ENCODE results near the gene BZW1. TPM values are rescaled to one million over a fixed set of nuclear protein-coding genes. Genes with fewer than 3 reads are reported as not detected.

BZW1 gene
- total and polyA plus RNA-seq, 7 donors: 52.5 to 223 (median 120) TPM

- no peaks in the 10 kb centered on the region for H3K4me1 ChIP-seq
Measured at GRCh38 chr2:200845194-200845593, 33.5 kb downstream of the BZW1 start.

GRCh38 chr2:200845669-200846325 is 34.1 kb downstream of the BZW1 start:
- ATAC-seq: no peak
- TF ChIP-seq, protein P1, sequence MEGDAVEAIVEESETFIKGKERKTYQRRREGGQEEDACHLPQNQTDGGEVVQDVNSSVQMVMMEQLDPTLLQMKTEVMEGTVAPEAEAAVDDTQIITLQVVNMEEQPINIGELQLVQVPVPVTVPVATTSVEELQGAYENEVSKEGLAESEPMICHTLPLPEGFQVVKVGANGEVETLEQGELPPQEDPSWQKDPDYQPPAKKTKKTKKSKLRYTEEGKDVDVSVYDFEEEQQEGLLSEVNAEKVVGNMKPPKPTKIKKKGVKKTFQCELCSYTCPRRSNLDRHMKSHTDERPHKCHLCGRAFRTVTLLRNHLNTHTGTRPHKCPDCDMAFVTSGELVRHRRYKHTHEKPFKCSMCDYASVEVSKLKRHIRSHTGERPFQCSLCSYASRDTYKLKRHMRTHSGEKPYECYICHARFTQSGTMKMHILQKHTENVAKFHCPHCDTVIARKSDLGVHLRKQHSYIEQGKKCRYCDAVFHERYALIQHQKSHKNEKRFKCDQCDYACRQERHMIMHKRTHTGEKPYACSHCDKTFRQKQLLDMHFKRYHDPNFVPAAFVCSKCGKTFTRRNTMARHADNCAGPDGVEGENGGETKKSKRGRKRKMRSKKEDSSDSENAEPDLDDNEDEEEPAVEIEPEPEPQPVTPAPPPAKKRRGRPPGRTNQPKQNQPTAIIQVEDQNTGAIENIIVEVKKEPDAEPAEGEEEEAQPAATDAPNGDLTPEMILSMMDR (IDR thresholded peaks at IDR 0.05): no peak
- H3K36me3 ChIP-seq (ENCODE audit: insufficient read depth in 1 of 2, low read depth in 1 of 2): peaks cover 0 to 4% of the 10 kb centered on the region in 2 donors

More at GRCh38 chr2:200845194-200845593, 33.5 kb downstream of the BZW1 start:
- Histone ChIP-seq H3K9me3 (no peaks in the 10 kb centered on the region), H3K27ac (no peak overlapping the region), H3K27me3 (ENCODE audit: insufficient read depth in 3 of 3, low read length in 2 of 3) (no peaks in the 10 kb centered on the region), H3K4me3 (no peak overlapping the region), H3K36me3 (ENCODE audit: insufficient read depth in 1 of 2, low read depth in 1 of 2) (no peaks in the 10 kb centered on the region)
- peak in 1 of 4 donors; percentile 13 for ATAC-seq
- intact Hi-C loops (cut with DNase I): no loop called here
- TF ChIP-seq, protein P1 (IDR thresholded peaks at IDR 0.05): no peak
- no peak for DNase-seq
- WGBS, 3 donors: 82 to 89% (median 82%) methylated on average over 5 of the region's 5 CpGs

DNA sequence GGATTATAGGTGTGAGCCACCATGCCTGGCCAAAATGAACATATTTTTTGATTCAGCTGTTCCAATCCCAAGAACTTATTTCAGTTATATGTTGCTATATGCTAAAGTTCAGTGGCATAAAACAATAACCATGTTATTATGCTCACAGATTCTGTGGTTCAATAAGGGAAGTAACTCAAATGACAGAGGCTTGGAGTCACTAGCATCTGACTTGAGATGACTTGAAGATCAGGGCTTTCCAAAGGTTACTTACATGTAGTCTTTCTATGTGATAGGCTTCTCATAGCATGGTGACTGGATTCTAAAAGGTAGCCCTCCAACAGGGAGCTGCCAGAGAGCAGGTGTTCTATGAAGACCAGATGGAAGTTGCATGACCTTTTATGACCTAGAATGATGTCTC is 35.6 kb downstream of the BZW1 start:
- H3K9me3 ChIP-seq: no peaks in the 10 kb centered on the region
- no peak for DNase-seq
- H3K4me1 ChIP-seq: no peaks in the 10 kb centered on the region
- ATAC-seq: no peak
- peaks cover 0 to 18% of the 10 kb centered on the region in 2 donors for H3K36me3 ChIP-seq (ENCODE audit: insufficient read depth in 1 of 2, low read depth in 1 of 2)
- TF ChIP-seq, protein P1 (IDR thresholded peaks at IDR 0.05): no peak
- H3K4me3 ChIP-seq: no peak overlapping the region
- no peaks in the 10 kb centered on the region for H3K27me3 ChIP-seq (ENCODE audit: insufficient read depth in 3 of 3, low read length in 2 of 3)
- H3K27ac ChIP-seq: no peak overlapping the region
- intact Hi-C loops (cut with DNase I): no loop called here

More at GRCh38 chr2:200845669-200846325, 34.1 kb downstream of the BZW1 start:
- WGBS, 3 donors: 86 to 92% (median 90%) methylated on average over 10 of the region's 10 CpGs
- Histone ChIP-seq H3K4me1 (no peaks in the 10 kb centered on the region), H3K27ac (no peak overlapping the region), H3K27me3 (ENCODE audit: insufficient read depth in 3 of 3, low read length in 2 of 3) (no peaks in the 10 kb centered on the region), H3K4me3 (no peak overlapping the region), H3K9me3 (no peaks in the 10 kb centered on the region)
- DNase-seq: no peak
- intact Hi-C loops (cut with DNase I): no loop called here

- TF ChIP-seq, protein P1 (IDR thresholded peaks at IDR 0.05): no peak
- H3K27me3 ChIP-seq (ENCODE audit: insufficient read depth in 3 of 3, low read length in 2 of 3): no peaks in the 10 kb centered on the region
- H3K4me1 ChIP-seq: no peaks in the 10 kb centered on the region
- no peak overlapping the region for H3K27ac ChIP-seq
- peaks cover 4 to 25% of the 10 kb centered on the region in 2 donors for H3K36me3 ChIP-seq (ENCODE audit: insufficient read depth in 1 of 2, low read depth in 1 of 2)
- H3K9me3 ChIP-seq: no peaks in the 10 kb centered on the region
- DNase-seq (no peak), ATAC-seq (no peak)
- H3K4me3 ChIP-seq: no peak overlapping the region
- 70 to 92% (median 81%) methylated on average over 4 of the region's 4 CpGs for WGBS, 3 donors
- intact Hi-C loops (cut with DNase I): no loop called here
Measured at GRCh38 chr2:200847939-200848338, 36.2 kb downstream of the BZW1 start.
